GM21367 (cell line): Measurements from ENCODE around the gene TBC1D2B.
"Not testable (repeated sequence)": the region's sequence is repeated elsewhere in the genome, so short reads cannot be mapped to it uniquely, and the experiment has no call there.

Experiments
- ATAC-seq: cut with Tn5 transposase; IDR thresholded peaks from one replicate; pipeline ENCODE4 v1.9.1; 2021; ENCODE audit not compliant: unreplicated experiment

TBC1D2B gene

GRCh38 chr15:77958021-77958420, 119.5 kb downstream of the TBC1D2B start:
- not testable (repeated sequence) for ATAC-seq

GRCh38 chr15:77953926-77954325, 123.6 kb downstream of the TBC1D2B start:
- not testable (repeated sequence) for ATAC-seq

- ATAC-seq, result not testable (repeated sequence)
Measured at GRCh38 chr15:77952928-77953446, 124.5 kb downstream of the TBC1D2B start.

GRCh38 chr15:77951105-77951786, 126.3 kb downstream of the TBC1D2B start:
- ATAC-seq, result not testable (repeated sequence)

GRCh38 chr15:77950470-77950869, 127.0 kb downstream of the TBC1D2B start:
- ATAC-seq, result not testable (repeated sequence)

GRCh38 chr15:77945566-77945965, 131.9 kb downstream of the TBC1D2B start:
- ATAC-seq, result no peak
